Fibroblast of lung (primary cell): Measurements from ENCODE around the gene SURF1.

Experiments
- CTCF ChIP-seq, 2 donors: IDR thresholded peaks in 1 of 2; conservative IDR thresholded peaks in 1 of 2; 1 replicate in 1 of 2; 2 replicates in 1 of 2; pipeline ENCODE4 v1.5.1; 2011 to 2012; ENCODE audit warnings: low read length in 2 of 2, control low read depth in 1 of 2, inconsistent platforms in 1 of 2, low read depth in 1 of 2, mild to moderate bottlenecking in 1 of 2
- EZH2 ChIP-seq: IDR thresholded peaks from 2 replicates; pipeline ENCODE4 v1.5.1; 2012; ENCODE audit warnings: low read length, control low read depth, mild to moderate bottlenecking; ENCODE audit errors: missing control alignments

- no peak for TF ChIP-seq EZH2
- TF ChIP-seq CTCF (conservative IDR thresholded peaks at IDR 0.05 in 1 of 2, IDR thresholded peaks at IDR 0.05 in 1 of 2; ENCODE audit: low read depth in 1 of 2, low read length in 2 of 2) = no peak
Measured at GRCh38 chr9:133323211-133323610, 33.1 kb downstream of the SURF1 start.
